ENCODE data around the gene GALNT18.

GALNT18 gene

DNA sequence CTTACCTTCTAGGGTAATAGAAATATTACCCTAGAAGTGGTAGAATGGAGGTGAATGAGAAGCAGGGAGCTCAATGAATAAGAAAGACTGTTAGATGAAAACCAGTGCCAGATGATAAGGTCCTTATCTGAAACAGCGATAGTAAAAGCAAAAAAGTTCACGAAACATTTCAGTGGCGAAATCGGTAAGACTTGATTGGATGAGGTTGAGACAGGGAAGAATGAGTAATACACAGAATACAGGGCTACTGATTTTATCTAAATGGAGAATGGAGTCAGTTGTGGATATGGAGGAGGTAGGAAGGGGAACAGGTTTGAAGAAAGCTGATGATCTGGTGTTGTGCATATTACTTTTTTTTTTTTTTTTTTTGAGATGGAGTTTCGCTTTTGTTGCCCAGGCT lies 96.5 kb downstream of the GALNT18 start:
- in situ Hi-C loops (cut with HindIII; ENCODE audit: low pct_unique_long_range_greater_than_20kb, low sequenced_read_pairs): no loop called here
- TF ChIP-seq JUND (IDR thresholded peaks at IDR 0.05; ENCODE audit: low read depth): no peak
- no peak for DNase-seq (ENCODE audit: low read depth in 1 of 2, low spot score in 1 of 2)

DNA sequence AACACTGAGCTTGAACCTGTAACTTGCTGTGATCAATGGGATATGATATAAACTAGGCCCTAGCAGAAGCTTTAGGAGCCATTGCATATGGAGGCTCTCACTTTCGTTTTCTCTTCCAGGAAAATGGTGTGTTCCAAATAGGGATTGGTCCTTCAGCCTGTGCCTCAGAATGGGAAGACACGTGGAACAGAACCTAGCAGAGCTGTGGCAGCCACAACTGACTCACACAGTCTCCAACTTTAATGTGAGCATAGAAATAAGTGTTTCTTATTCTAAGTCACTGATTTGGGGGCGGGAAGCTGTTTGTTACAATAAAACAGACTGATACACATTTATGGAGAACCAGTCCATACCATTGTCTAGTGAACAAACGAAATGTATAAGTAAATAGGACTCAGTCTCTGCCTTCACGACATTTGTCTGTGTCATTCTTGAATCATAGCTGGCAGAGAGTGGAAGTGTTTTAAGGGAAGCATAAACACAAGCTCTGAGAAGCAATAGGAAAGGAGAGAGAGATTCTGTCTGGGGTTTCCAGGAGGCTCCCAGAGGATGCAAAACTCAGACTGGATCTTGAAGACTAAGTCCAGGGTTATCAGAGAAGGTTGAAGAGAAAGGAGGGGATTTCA lies 97.3 kb downstream of the GALNT18 start:
- no peak for TF ChIP-seq JUND (IDR thresholded peaks at IDR 0.05; ENCODE audit: low read depth)
- in situ Hi-C loops (cut with HindIII; ENCODE audit: low pct_unique_long_range_greater_than_20kb, low sequenced_read_pairs): no loop called here

DNA sequence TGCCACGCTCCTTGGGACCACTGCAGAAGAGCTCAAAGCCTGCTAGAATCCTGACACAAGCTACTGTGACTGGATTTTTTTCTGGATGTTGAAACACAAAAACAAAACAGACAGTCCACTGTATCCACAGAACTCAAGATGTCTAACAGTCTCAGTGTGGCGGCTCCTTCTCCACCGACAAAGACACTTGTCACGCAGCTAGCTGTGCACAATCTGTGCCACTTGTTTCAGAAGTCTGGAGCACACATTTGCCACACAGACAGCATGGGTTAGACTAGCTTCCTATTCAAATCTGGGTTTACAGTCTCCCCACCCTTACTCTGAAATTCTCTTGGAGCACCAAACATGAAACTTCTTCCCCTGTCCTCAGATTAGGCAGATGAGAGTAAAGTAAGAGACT lies 99.2 kb downstream of the GALNT18 start:
- no peak for DNase-seq (ENCODE audit: low read depth in 1 of 2, low spot score in 1 of 2)
- in situ Hi-C loops (cut with HindIII; ENCODE audit: low pct_unique_long_range_greater_than_20kb, low sequenced_read_pairs): no loop called here
- TF ChIP-seq JUND (IDR thresholded peaks at IDR 0.05; ENCODE audit: low read depth): no peak

More for the DNA sequence above, 97.3 kb downstream of the GALNT18 start:
- DNase-seq (ENCODE audit: low read depth in 1 of 2, low spot score in 1 of 2): no peak

DNA sequence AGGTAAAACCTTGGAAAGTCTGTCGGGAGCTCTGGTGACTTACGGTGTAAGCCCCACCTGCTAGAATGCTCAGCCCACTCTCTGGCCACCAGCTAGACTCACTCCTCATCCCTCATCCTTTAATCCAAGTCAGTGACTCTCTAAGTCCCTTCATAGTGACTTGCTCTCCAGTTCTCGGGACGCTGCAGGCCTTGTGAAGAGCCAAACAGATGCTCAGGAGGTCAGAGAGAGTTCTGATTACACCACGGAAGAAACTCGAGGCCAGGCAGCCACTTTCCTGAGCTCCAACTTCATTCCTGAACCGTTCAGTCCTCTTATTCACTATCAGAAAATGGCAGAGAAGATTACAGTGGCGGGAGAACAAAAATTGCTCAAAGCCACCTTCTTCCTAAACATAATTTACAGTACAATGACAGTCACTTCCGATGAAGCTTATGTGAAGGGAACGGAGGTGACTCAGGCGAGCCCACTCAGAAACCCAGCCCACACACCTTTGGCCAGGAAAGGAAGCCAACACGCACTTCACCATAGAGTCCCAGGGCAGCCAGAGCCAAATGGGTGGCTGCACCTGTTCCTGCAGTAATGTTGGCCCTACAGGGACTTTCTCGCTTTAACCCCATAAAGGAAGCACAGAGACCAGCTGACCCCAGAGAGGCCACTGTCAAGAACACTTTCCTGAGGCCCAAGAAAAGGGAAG lies 100.4 kb downstream of the GALNT18 start:
- in situ Hi-C loops (cut with HindIII; ENCODE audit: low pct_unique_long_range_greater_than_20kb, low sequenced_read_pairs): no loop called here
- no peak for TF ChIP-seq JUND (IDR thresholded peaks at IDR 0.05; ENCODE audit: low read depth)
- DNase-seq (ENCODE audit: low read depth in 1 of 2, low spot score in 1 of 2): no peak

DNA sequence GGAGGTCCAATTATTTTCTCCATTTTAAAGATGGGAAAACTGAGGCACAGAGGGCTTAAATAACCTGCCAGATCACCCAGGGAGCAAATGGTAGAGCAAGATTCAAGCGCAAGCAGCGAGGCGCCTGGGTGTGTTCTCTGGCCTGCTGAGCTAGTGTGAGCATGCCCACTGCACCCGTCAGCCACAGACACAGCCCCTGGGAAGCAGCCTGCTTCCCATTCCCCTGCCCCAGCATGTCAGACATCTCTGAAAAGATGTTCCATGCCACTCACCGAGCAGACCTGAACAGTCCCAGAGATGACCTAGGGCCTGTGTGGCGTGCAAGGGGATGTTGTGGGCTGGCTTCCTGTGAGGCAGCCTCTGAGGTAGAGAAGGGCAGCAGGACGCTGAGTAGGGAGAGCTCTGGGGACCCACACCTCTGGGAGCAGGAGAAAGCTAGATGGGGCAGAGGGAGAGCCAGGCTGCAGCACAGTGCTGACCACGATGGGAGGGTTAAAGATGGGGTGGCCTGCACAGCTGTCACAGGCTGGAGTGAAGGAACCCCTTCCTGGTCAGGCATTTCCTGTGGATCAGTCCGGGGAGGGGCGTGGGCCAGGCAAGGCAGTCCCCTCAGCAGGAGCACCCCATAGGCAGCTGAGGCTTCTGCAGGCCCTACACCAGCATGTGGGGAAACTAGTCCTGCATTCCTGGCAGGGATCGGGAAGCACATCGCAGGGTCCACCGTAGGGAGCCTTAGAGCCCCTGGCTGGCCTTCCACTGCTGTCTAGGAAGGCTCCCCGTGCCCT lies 101.4 kb downstream of the GALNT18 start:
- no peak for DNase-seq (ENCODE audit: low read depth in 1 of 2, low spot score in 1 of 2)
- in situ Hi-C loops (cut with HindIII; ENCODE audit: low pct_unique_long_range_greater_than_20kb, low sequenced_read_pairs): no loop called here
- no peak for TF ChIP-seq JUND (IDR thresholded peaks at IDR 0.05; ENCODE audit: low read depth)

DNA sequence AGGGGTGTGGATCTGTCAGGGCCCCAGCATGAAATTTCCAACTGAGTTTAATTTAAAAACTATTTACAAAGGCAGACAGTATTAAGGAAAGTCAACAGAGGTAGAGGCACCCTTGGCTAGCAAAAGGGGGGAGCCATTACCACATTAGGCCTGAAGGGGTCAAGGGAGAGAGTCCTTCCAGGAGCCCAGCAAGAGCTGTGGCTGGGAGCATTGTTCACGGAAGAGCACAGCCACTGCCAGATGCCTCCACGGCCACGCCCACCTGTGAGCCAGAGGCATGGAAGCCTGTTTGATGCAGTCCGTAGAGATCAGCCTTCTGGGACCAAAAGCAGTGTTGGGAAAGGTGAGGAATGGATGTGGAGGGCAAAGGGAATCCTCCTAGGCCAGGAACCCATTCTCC lies 102.6 kb downstream of the GALNT18 start:
- no peak for DNase-seq (ENCODE audit: low read depth in 1 of 2, low spot score in 1 of 2)
- no peak for TF ChIP-seq JUND (IDR thresholded peaks at IDR 0.05; ENCODE audit: low read depth)
- in situ Hi-C loops (cut with HindIII; ENCODE audit: low pct_unique_long_range_greater_than_20kb, low sequenced_read_pairs): no loop called here

DNA sequence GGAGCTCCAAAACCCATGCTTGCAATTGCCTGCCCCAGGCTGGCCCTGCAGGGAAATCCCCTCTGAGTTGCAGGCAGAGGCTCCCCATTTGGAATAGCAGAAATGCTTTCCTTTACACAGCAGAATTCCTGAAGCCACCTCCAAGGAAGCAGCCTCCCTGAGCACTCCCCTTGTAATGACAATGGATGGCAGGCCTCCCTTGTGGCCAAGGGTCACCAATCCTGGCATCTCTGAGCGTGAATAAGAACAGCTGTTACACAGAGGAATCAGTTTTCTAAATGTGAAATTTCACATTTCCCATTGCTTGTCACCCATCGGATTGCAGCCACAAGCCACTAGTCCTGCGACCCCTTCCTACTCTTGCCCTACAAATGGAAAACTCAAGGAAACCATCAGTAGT lies 107.6 kb downstream of the GALNT18 start:
- in situ Hi-C loops (cut with HindIII; ENCODE audit: low pct_unique_long_range_greater_than_20kb, low sequenced_read_pairs): no loop called here
- TF ChIP-seq JUND (IDR thresholded peaks at IDR 0.05; ENCODE audit: low read depth): no peak
- DNase-seq (ENCODE audit: low read depth in 1 of 2, low spot score in 1 of 2): no peak

DNA sequence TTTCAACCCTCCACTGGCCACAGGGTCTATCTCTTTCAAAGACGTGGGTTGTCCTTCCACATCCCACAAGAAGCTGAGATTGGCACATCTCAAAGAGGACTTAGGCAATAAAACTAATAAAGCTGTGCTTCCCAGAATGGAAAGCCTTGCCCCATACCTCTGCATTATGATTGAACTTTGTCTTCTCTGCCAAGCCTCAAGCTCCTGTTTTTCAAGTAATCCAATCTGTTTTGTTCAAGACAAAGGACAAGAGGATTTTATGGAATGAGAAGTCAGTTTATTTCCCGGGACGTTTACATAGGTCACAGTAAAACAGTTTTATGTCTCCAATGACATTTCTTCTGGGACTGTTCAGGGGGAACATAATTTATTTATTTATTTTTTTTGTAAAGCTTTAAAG lies 108.4 kb downstream of the GALNT18 start:
- peak in 1 of 2 experiments; percentile 10 for DNase-seq (ENCODE audit: low read depth in 1 of 2, low spot score in 1 of 2)
- in situ Hi-C loops (cut with HindIII; ENCODE audit: low pct_unique_long_range_greater_than_20kb, low sequenced_read_pairs): no loop called here
- TF ChIP-seq JUND (IDR thresholded peaks at IDR 0.05; ENCODE audit: low read depth): no peak

DNA sequence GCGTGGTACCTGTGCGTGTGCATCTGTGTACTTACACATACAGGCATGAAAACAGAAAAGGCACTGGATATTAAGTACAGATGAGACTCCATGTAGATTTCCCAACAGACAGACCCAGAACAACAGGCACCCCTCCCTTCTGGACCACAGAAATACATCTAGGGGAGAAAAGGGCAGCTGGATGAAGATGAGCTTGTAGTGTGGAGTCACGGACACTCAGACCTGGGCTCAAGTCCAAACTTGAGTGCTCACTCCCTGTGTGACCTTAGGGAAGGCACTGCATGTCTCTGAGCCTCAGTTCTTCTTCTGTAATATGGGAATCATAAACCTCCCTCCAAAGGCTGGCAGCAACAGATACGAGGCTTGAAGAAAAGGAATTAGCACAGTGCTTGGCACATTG lies 108.9 kb downstream of the GALNT18 start:
- in situ Hi-C loops (cut with HindIII; ENCODE audit: low pct_unique_long_range_greater_than_20kb, low sequenced_read_pairs): no loop called here
- TF ChIP-seq JUND (IDR thresholded peaks at IDR 0.05; ENCODE audit: low read depth): no peak
- no peak for DNase-seq (ENCODE audit: low read depth in 1 of 2, low spot score in 1 of 2)

DNA sequence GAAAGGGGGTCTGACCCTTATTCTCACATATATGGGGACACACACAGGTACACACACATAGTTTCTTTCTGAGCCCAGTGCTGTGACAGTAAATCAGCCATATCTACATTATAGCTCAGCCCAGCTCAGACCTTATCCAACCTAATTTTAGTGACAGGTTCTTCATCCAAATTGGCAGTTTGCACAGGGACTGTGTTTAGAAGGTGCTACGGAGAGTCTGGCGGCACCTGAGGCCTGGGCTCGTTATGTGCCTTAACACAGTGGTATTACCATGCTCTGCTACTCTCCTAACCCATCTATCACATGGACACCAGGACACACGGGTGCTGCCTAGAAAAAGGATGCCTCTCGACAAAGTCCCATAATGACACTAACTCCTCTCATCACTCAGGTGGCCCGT lies 109.3 kb downstream of the GALNT18 start:
- no peak for TF ChIP-seq JUND (IDR thresholded peaks at IDR 0.05; ENCODE audit: low read depth)
- no peak for DNase-seq (ENCODE audit: low read depth in 1 of 2, low spot score in 1 of 2)
- in situ Hi-C loops (cut with HindIII; ENCODE audit: low pct_unique_long_range_greater_than_20kb, low sequenced_read_pairs): no loop called here

DNA sequence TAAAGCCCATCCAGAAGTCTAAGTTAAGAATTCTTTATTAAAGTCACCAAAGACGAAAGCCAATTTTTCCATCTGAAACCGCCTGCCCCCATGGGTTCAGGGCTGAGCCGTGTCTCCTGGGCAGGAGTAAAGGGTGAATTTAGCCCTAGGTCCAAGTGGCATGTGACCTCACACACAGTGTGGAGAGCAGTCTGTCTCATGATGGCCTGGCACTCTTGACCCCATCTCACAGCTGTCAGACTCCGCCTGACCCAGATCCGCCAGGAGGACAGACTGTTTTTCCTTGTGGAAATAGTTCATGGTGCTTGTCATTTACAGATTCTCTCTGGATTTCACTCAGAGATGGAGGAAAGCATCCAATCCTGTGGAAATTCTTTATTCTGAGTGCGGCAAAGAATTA lies 109.7 kb downstream of the GALNT18 start:
- DNase-seq (ENCODE audit: low read depth in 1 of 2, low spot score in 1 of 2): no peak
- in situ Hi-C loops (cut with HindIII; ENCODE audit: low pct_unique_long_range_greater_than_20kb, low sequenced_read_pairs): no loop called here
- no peak for TF ChIP-seq JUND (IDR thresholded peaks at IDR 0.05; ENCODE audit: low read depth)

DNA sequence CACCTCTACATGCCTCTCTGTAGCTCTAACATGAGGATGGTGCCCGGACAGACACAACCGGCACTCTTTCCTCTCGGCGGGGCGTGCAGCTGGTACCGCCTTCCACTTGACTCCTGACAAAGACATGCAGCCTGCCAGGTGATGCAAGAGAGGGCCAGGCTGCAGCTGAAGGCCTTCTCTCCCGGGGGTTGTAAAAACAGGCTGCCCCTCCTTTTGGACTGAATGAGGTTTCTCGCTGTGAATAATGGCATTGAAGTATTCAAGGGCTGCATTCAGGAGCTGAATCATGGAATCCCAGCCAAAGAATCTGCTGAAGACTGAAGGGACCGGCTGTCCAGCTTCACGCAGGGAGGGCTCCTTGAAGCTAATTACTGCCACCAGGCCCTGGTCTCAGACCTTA lies 110.9 kb downstream of the GALNT18 start:
- in situ Hi-C loops (cut with HindIII; ENCODE audit: low pct_unique_long_range_greater_than_20kb, low sequenced_read_pairs): no loop called here

DNA sequence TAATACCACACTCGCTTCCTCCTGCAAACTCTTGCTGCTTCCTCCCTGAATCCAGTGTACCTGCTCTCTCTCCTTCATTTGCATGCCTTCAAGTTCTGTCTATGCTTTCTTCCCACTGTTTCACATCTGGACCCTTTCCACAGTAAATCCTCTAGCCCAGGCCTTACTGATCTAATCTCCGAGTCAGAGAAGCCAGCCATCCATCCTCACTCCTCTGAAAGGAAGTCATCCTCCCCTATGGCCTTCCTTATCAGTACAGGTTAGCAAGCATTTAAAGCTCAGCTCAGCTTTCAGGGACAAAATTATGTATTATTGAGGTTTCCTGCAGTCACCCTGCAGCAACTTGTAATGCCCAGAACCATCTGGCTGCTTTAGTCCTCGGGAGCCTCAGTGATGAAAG lies 116.1 kb downstream of the GALNT18 start:
- no peak for DNase-seq (ENCODE audit: low read depth in 1 of 2, low spot score in 1 of 2)

More for the DNA sequence above, 110.9 kb downstream of the GALNT18 start:
- no peak for DNase-seq (ENCODE audit: low read depth in 1 of 2, low spot score in 1 of 2)
- no peak for TF ChIP-seq JUND (IDR thresholded peaks at IDR 0.05; ENCODE audit: low read depth)

More for the DNA sequence above, 116.1 kb downstream of the GALNT18 start:
- no peak for TF ChIP-seq JUND (IDR thresholded peaks at IDR 0.05; ENCODE audit: low read depth)
- in situ Hi-C loops (cut with HindIII; ENCODE audit: low pct_unique_long_range_greater_than_20kb, low sequenced_read_pairs): no loop called here

Data from T47D (cell line).